Loucy (cell line): ENCODE data around the gene BRIP1.

Source experiments
- H2AFZ ChIP-seq: fragments of 200-600 bp; sonication (generic); 2 replicates; pipeline ENCODE4 v1.6.0; 2016; ENCODE audit warnings: antibody characterized with exemption, mild to moderate bottlenecking, low read length, moderate library complexity
- H3F3A ChIP-seq: fragments of 200-600 bp; 2 replicates; pipeline ENCODE4 v1.6.0; 2016; ENCODE audit warnings: antibody characterized with exemption, low read depth, mild to moderate bottlenecking
- H3K27me3 ChIP-seq: fragments of 200-600 bp; sonication (generic); 2 replicates; pipeline ENCODE4 v1.6.1; 2014; ENCODE audit warnings: low read length, mild to moderate bottlenecking; ENCODE audit not compliant: insufficient read depth, poor library complexity, severe bottlenecking
- H3K36me3 ChIP-seq: fragments of 200-600 bp; sonication (generic); 2 replicates; pipeline ENCODE4 v1.6.1; 2016; ENCODE audit warnings: low read length; ENCODE audit not compliant: insufficient read depth
- H3K4me1 ChIP-seq: fragments of 200-600 bp; sonication (generic); 2 replicates; pipeline ENCODE4 v1.5.1; 2014; ENCODE audit warnings: low read length, mild to moderate bottlenecking; ENCODE audit not compliant: insufficient read depth, poor library complexity, severe bottlenecking
- H3K4me2 ChIP-seq: fragments of 200-600 bp; sonication (generic); 2 replicates; pipeline ENCODE4 v1.6.0; 2014; ENCODE audit warnings: antibody characterized with exemption, low read length, low read depth, mild to moderate bottlenecking; ENCODE audit not compliant: poor library complexity, severe bottlenecking
- H3K4me3 ChIP-seq: fragments of 200-600 bp; sonication (generic); 2 replicates; pipeline ENCODE4 v1.5.1; 2014; ENCODE audit warnings: low read length, mild to moderate bottlenecking, mixed read lengths; ENCODE audit not compliant: poor library complexity, severe bottlenecking
- H3K79me2 ChIP-seq: fragments of 200-600 bp; sonication (generic); 2 replicates; pipeline ENCODE4 v1.6.1; 2014; ENCODE audit warnings: low read length; ENCODE audit not compliant: insufficient read depth
- H3K9ac ChIP-seq: fragments of 200-600 bp; sonication (generic); 2 replicates; pipeline ENCODE4 v1.6.0; 2014; ENCODE audit warnings: mild to moderate bottlenecking, low read depth, low read length, moderate library complexity; ENCODE audit not compliant: poor library complexity, severe bottlenecking
- H3K9me2 ChIP-seq: fragments of 200-600 bp; sonication (generic); replicated peaks from 2 replicates; pipeline ENCODE4 v1.6.1; 2016; ENCODE audit warnings: low read depth, low read length, mixed read lengths
- H3K9me3 ChIP-seq: fragments of 200-600 bp; sonication (generic); 2 replicates; pipeline ENCODE4 v1.6.1; 2014; ENCODE audit warnings: mild to moderate bottlenecking, antibody characterized with exemption, low read length, low read depth; ENCODE audit not compliant: insufficient read depth
- H4K20me1 ChIP-seq: fragments of 200-600 bp; sonication (generic); 2 replicates; pipeline ENCODE4 v1.6.0; 2014; ENCODE audit warnings: antibody characterized with exemption, low read length, mild to moderate bottlenecking; ENCODE audit not compliant: insufficient read depth, poor library complexity, severe bottlenecking
- CTCF ChIP-seq: fragments of 200-600 bp; sonication (generic); conservative IDR thresholded peaks from 2 replicates; pipeline ENCODE4 v1.5.1; 2014; ENCODE audit warnings: mild to moderate bottlenecking, antibody characterized with exemption, low read length
- EZH2phosphoT487 ChIP-seq: fragments of 200-600 bp; IDR thresholded peaks from 2 replicates; pipeline ENCODE4 v1.6.1; 2018; ENCODE audit warnings: antibody characterized with exemption, mild to moderate bottlenecking, moderate library complexity, borderline replicate concordance

BRIP1 gene

GRCh38 chr17:61646482-61646881, 216.8 kb downstream of the BRIP1 start:
- Histone ChIP-seq H3K4me1 (no peaks in the 10 kb centered on the region), H3K4me2 (no peak overlapping the region), H2AFZ (no peak overlapping the region), H3K9me3 (peaks cover 2% of the 10 kb centered on the region), H3F3A (no peaks in the 10 kb centered on the region), H4K20me1 (no peaks in the 10 kb centered on the region), H3K36me3 (no peaks in the 10 kb centered on the region), H3K27me3 (no peaks in the 10 kb centered on the region), H3K9ac (no peak overlapping the region), H3K9me2 (no peaks in the 10 kb centered on the region), H3K4me3 (no peak overlapping the region), H3K79me2 (no peaks in the 10 kb centered on the region)
- no peak for TF ChIP-seq CTCF
- TF ChIP-seq EZH2phosphoT487, result no peak

GRCh38 chr17:61645920-61646319, 217.4 kb downstream of the BRIP1 start:
- Histone ChIP-seq H3K9me2 (no peaks in the 10 kb centered on the region), H3K9me3 (no peaks in the 10 kb centered on the region; the same call in 1 of the 2 replicates), H3K9ac (no peak overlapping the region), H2AFZ (no peak overlapping the region), H3K4me2 (no peak overlapping the region), H3F3A (no peaks in the 10 kb centered on the region), H3K79me2 (no peaks in the 10 kb centered on the region), H3K4me3 (no peak overlapping the region), H3K4me1 (no peaks in the 10 kb centered on the region), H3K27me3 (no peaks in the 10 kb centered on the region), H3K36me3 (no peaks in the 10 kb centered on the region), H4K20me1 (no peaks in the 10 kb centered on the region)
- no peak for TF ChIP-seq EZH2phosphoT487
- TF ChIP-seq CTCF, result no peak

GRCh38 chr17:61644800-61645774, 218.2 kb downstream of the BRIP1 start:
- Histone ChIP-seq H3K4me3 (no peak overlapping the region), H3F3A (no peaks in the 10 kb centered on the region), H3K9ac (no peak overlapping the region), H3K27me3 (no peaks in the 10 kb centered on the region), H2AFZ (no peak overlapping the region), H3K79me2 (no peaks in the 10 kb centered on the region), H3K4me2 (no peak overlapping the region), H3K9me3 (no peaks in the 10 kb centered on the region), H3K36me3 (no peaks in the 10 kb centered on the region), H4K20me1 (no peaks in the 10 kb centered on the region), H3K4me1 (no peaks in the 10 kb centered on the region), H3K9me2 (no peaks in the 10 kb centered on the region)
- no peak for TF ChIP-seq EZH2phosphoT487
- no peak for TF ChIP-seq CTCF
